ENCODE measurements around the gene TRIP13. TPM values are rescaled to one million over a fixed set of nuclear protein-coding genes. Genes with fewer than 3 reads are reported as not detected.
"Not testable (repeated sequence)": the region's sequence is repeated elsewhere in the genome, so short reads cannot be mapped to it uniquely, and the experiment has no call there.

TRIP13 gene
- total and polyA plus RNA-seq, 7 donors, result 0.39 to 2.9 (median 0.81) TPM

GRCh38 chr5:912280-913091 is 19.8 kb downstream of the TRIP13 start:
- Histone ChIP-seq H3K4me1 (no peaks in the 10 kb centered on the region), H3K27me3 (ENCODE audit: insufficient read depth in 3 of 3, low read length in 2 of 3) (no peaks in the 10 kb centered on the region), H3K4me3 (no peak overlapping the region), H3K36me3 (ENCODE audit: insufficient read depth in 1 of 2, low read depth in 1 of 2) (no peaks in the 10 kb centered on the region), H3K9me3 (no peaks in the 10 kb centered on the region), H3K27ac (no peak overlapping the region)
- DNase-seq (no peak), ATAC-seq (no peak)
- TF ChIP-seq CTCF (IDR thresholded peaks at IDR 0.05), result no peak
- intact Hi-C loops (cut with DNase I), result no loop called here
- WGBS, 3 donors, result 93 to 95% (median 94%) methylated on average over 44 of the region's 44 CpGs

GRCh38 chr5:914174-914573 is 21.5 kb downstream of the TRIP13 start:
- ATAC-seq (no peak), DNase-seq (no peak)
- H3K27me3 ChIP-seq (ENCODE audit: insufficient read depth in 3 of 3, low read length in 2 of 3), result no peaks in the 10 kb centered on the region
- no peak overlapping the region for H3K4me3 ChIP-seq
- H3K9me3 ChIP-seq, result no peaks in the 10 kb centered on the region
- H3K27ac ChIP-seq, result no peak overlapping the region
- TF ChIP-seq CTCF (IDR thresholded peaks at IDR 0.05), result no peak
- 84 to 90% (median 89%) methylated on average over 14 of the region's 14 CpGs for WGBS, 3 donors
- no peaks in the 10 kb centered on the region for H3K4me1 ChIP-seq
- intact Hi-C loops (cut with DNase I), result no loop called here
- no peaks in the 10 kb centered on the region for H3K36me3 ChIP-seq (ENCODE audit: insufficient read depth in 1 of 2, low read depth in 1 of 2)

GRCh38 chr5:914612-915011 is 21.9 kb downstream of the TRIP13 start:
- 86 to 90% (median 88%) methylated on average over 7 of the region's 7 CpGs for WGBS, 3 donors
- no peak overlapping the region for H3K4me3 ChIP-seq
- H3K27ac ChIP-seq, result no peak overlapping the region
- H3K27me3 ChIP-seq (ENCODE audit: insufficient read depth in 3 of 3, low read length in 2 of 3), result no peaks in the 10 kb centered on the region
- ATAC-seq (no peak), DNase-seq (no peak)
- intact Hi-C loops (cut with DNase I), result no loop called here
- H3K9me3 ChIP-seq, result no peaks in the 10 kb centered on the region
- H3K4me1 ChIP-seq, result no peaks in the 10 kb centered on the region
- no peaks in the 10 kb centered on the region for H3K36me3 ChIP-seq (ENCODE audit: insufficient read depth in 1 of 2, low read depth in 1 of 2)
- TF ChIP-seq CTCF (IDR thresholded peaks at IDR 0.05), result no peak

- H3K36me3 ChIP-seq (ENCODE audit: insufficient read depth in 1 of 2, low read depth in 1 of 2); DNase-seq; intact Hi-C loops (cut with DNase I); H3K4me1 ChIP-seq; H3K27ac ChIP-seq; ATAC-seq; H3K27me3 ChIP-seq (ENCODE audit: insufficient read depth in 3 of 3, low read length in 2 of 3); H3K4me3 ChIP-seq; H3K9me3 ChIP-seq: not testable (repeated sequence)
- WGBS, 3 donors, result 95 to 97% (median 95%) methylated on average over 10 to 12 of the region's 12 CpGs
Observed at GRCh38 chr5:915346-915745, 22.7 kb downstream of the TRIP13 start.

GRCh38 chr5:915946-916345 is 23.3 kb downstream of the TRIP13 start:
- Histone ChIP-seq H3K27ac (no peak overlapping the region), H3K4me3 (no peak overlapping the region), H3K4me1 (no peaks in the 10 kb centered on the region), H3K36me3 (ENCODE audit: insufficient read depth in 1 of 2, low read depth in 1 of 2) (no peaks in the 10 kb centered on the region), H3K9me3 (no peaks in the 10 kb centered on the region), H3K27me3 (ENCODE audit: insufficient read depth in 3 of 3, low read length in 2 of 3) (no peaks in the 10 kb centered on the region)
- 94 to 98% (median 96%) methylated on average over 12 of the region's 12 CpGs for WGBS, 3 donors
- intact Hi-C loops (cut with DNase I), result no loop called here
- ATAC-seq, result no peak
- no peak for DNase-seq
- no peak for TF ChIP-seq CTCF (IDR thresholded peaks at IDR 0.05)

Measured in psoas muscle (tissue), 8 donors.